Tibial artery (tissue), 4 donors: ENCODE measurements around the gene FOXQ1.

ENCODE experiments used
- DNase-seq, 2 donors: peaks; one replicate each; pipeline ENCODE4 v3.0.0-alpha.2; 2019
- H3K27ac ChIP-seq, 2 donors: fragments of 200-600 bp; sonication (generic) in 1 of 2; 1 replicate in 1 of 2; 2 replicates in 1 of 2; pipeline ENCODE4 v1.5.1; 2018 to 2019; ENCODE audit warnings: mild to moderate bottlenecking in 1 of 2
- H3K27me3 ChIP-seq, 2 donors: fragments of 200-600 bp; sonication (generic) in 1 of 2; one replicate each; pipeline versions ENCODE4 v1.5.1 to v1.6.0; 2016 to 2019
- H3K36me3 ChIP-seq, 3 donors: fragments of 200-600 bp; sonication (generic) in 2 of 3; one replicate each; pipeline ENCODE4 v1.5.1; 2016 to 2019; ENCODE audit warnings: mild to moderate bottlenecking in 2 of 3
- H3K4me1 ChIP-seq, 4 donors: fragments of 200-600 bp; sonication (generic) in 2 of 4; 1 replicate in 3 of 4; 2 replicates in 1 of 4; pipeline ENCODE4 v1.5.1; 2016 to 2019
- H3K4me3 ChIP-seq, 2 donors: fragments of 200-600 bp; sonication (generic) in 1 of 2; 1 replicate in 1 of 2; 2 replicates in 1 of 2; pipeline ENCODE4 v1.5.1; 2018 to 2019; ENCODE audit warnings: mild to moderate bottlenecking in 2 of 2
- H3K9me3 ChIP-seq, 3 donors: fragments of 200-600 bp; sonication (generic) in 1 of 3; one replicate each; pipeline ENCODE4 v1.5.1; 2016 to 2019
- CTCF ChIP-seq, 2 experiments: fragments of 200-600 bp in 1 of 2; fragments of 450-650 bp in 1 of 2; IDR thresholded peaks; one replicate each; pipeline ENCODE4 v1.5.1; 2017 to 2019; ENCODE audit warnings: antibody characterized with exemption in 2 of 2, mild to moderate bottlenecking in 1 of 2, moderate library complexity in 1 of 2
- intact Hi-C: fragments of 100-400 bp; cut with DNase I; formaldehyde crosslinking; loops from one replicate; pipeline ENCODE4 v1.15.0; 2023; ENCODE audit warnings: low total_unique reads

Gene FOXQ1

GRCh38 chr6:1337791-1338190 is 25.9 kb downstream of the FOXQ1 start:
- Histone ChIP-seq H3K27me3 (peaks cover 0 to 18% of the 10 kb centered on the region in 2 donors), H3K4me1 (no peaks in the 10 kb centered on the region), H3K36me3 (no peaks in the 10 kb centered on the region), H3K27ac (no peak overlapping the region), H3K9me3 (no peaks in the 10 kb centered on the region), H3K4me3 (no peak overlapping the region)
- no peak for TF ChIP-seq CTCF (IDR thresholded peaks at IDR 0.05)
- no peak for DNase-seq
- intact Hi-C loops, result no loop called here

GRCh38 chr6:1346101-1346500 is 34.2 kb downstream of the FOXQ1 start:
- no peak overlapping the region for H3K27ac ChIP-seq
- no peaks in the 10 kb centered on the region for H3K4me1 ChIP-seq
- TF ChIP-seq CTCF (IDR thresholded peaks at IDR 0.05), result no peak
- peaks cover 0 to 16% (median 6%) of the 10 kb centered on the region in 3 donors for H3K9me3 ChIP-seq
- no peak overlapping the region for H3K4me3 ChIP-seq
- DNase-seq, result no peak
- no peaks in the 10 kb centered on the region for H3K36me3 ChIP-seq
- intact Hi-C loops, result no loop called here
- peaks cover 0 to 16% of the 10 kb centered on the region in 2 donors for H3K27me3 ChIP-seq

- Histone ChIP-seq H3K27ac (no peak overlapping the region), H3K27me3 (peaks cover 0 to 16% of the 10 kb centered on the region in 2 donors), H3K9me3 (peaks cover 0 to 19% (median 11%) of the 10 kb centered on the region in 3 donors), H3K4me1 (no peaks in the 10 kb centered on the region), H3K36me3 (no peaks in the 10 kb centered on the region), H3K4me3 (no peak overlapping the region)
- intact Hi-C loops, result no loop called here
- no peak for DNase-seq
- TF ChIP-seq CTCF (IDR thresholded peaks at IDR 0.05), result no peak
Measured at GRCh38 chr6:1346558-1347091, 34.7 kb downstream of the FOXQ1 start.

- no peak for DNase-seq
- intact Hi-C loops, result no loop called here
- Histone ChIP-seq H3K4me1 (no peaks in the 10 kb centered on the region), H3K4me3 (no peak overlapping the region), H3K27me3 (peaks cover 0 to 19% of the 10 kb centered on the region in 2 donors), H3K9me3 (peaks cover 0 to 23% (median 11%) of the 10 kb centered on the region in 3 donors), H3K27ac (no peak overlapping the region), H3K36me3 (no peaks in the 10 kb centered on the region)
- TF ChIP-seq CTCF (IDR thresholded peaks at IDR 0.05), result no peak
Measured at GRCh38 chr6:1347161-1347560, 35.3 kb downstream of the FOXQ1 start.

GRCh38 chr6:1348675-1349074 is 36.8 kb downstream of the FOXQ1 start:
- Histone ChIP-seq H3K9me3 (peaks cover 0 to 28% (median 11%) of the 10 kb centered on the region in 3 donors), H3K27me3 (peaks cover 0 to 21% of the 10 kb centered on the region in 2 donors), H3K4me3 (no peak overlapping the region), H3K36me3 (no peaks in the 10 kb centered on the region), H3K4me1 (no peaks in the 10 kb centered on the region), H3K27ac (no peak overlapping the region)
- TF ChIP-seq CTCF (IDR thresholded peaks at IDR 0.05), result no peak
- intact Hi-C loops, result no loop called here
- DNase-seq, result no peak

- H3K4me3 ChIP-seq, result no peak overlapping the region
- no peak for TF ChIP-seq CTCF (IDR thresholded peaks at IDR 0.05)
- no peak for DNase-seq
- no peak overlapping the region for H3K27ac ChIP-seq
- H3K36me3 ChIP-seq, result no peaks in the 10 kb centered on the region
- peaks cover 0 to 21% of the 10 kb centered on the region in 2 donors for H3K27me3 ChIP-seq
- no peaks in the 10 kb centered on the region for H3K4me1 ChIP-seq
- H3K9me3 ChIP-seq, result peaks cover 0 to 21% (median 5%) of the 10 kb centered on the region in 3 donors
- intact Hi-C loops, result no loop called here
Measured at GRCh38 chr6:1349655-1350054, 37.8 kb downstream of the FOXQ1 start.
